GM13976 (cell line): ENCODE measurements around the gene TMEM237.
"Not testable (repeated sequence)": the region's sequence is repeated elsewhere in the genome, so short reads cannot be mapped to it uniquely, and the experiment has no call there.

ENCODE experiments used
- DNase-seq: peaks from one replicate; pipeline ENCODE4 v3.0.0; 2012; ENCODE audit warnings: low spot score
- in situ Hi-C: fragments of 300-500 bp; cut with MboI; formaldehyde crosslinking; loops from one replicate; pipeline ENCODE4 v1.12.0; 2022; ENCODE audit warnings: low sequenced_read_pairs, mixed read lengths, inconsistent platforms; ENCODE audit not compliant: unreplicated experiment
- TF ChIP-seq, protein P1 (sequence below): IDR thresholded peaks from 2 replicates; pipeline ENCODE4 v1.5.1; 2012; ENCODE audit warnings: borderline replicate concordance, mild to moderate bottlenecking; ENCODE audit not compliant: insufficient read depth; ENCODE audit errors: extremely low read depth, missing control alignments, control extremely low read depth

The TMEM237 gene

DNA sequence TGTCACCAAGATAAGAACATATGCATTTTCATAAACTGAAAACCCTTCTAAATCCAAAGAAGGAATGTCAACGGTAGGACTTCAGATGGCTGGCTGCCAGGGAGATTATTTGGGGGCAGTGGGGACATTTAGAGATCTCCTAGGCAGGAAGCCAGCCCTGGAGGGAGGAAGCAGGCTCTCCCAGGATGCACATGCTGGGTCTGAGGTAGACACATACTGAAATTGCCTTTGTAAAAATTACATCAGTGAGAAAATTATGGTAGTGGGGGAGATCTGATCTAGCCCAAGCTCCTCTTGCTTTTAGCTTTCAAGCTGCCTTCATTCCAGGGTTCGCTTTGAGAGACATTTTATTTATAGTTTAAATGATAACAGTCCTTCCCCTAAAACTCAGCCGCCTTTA, 31.0 kb upstream of the TMEM237 start:
- in situ Hi-C loops: no loop called here
- no peak for DNase-seq
- TF ChIP-seq, protein P1, sequence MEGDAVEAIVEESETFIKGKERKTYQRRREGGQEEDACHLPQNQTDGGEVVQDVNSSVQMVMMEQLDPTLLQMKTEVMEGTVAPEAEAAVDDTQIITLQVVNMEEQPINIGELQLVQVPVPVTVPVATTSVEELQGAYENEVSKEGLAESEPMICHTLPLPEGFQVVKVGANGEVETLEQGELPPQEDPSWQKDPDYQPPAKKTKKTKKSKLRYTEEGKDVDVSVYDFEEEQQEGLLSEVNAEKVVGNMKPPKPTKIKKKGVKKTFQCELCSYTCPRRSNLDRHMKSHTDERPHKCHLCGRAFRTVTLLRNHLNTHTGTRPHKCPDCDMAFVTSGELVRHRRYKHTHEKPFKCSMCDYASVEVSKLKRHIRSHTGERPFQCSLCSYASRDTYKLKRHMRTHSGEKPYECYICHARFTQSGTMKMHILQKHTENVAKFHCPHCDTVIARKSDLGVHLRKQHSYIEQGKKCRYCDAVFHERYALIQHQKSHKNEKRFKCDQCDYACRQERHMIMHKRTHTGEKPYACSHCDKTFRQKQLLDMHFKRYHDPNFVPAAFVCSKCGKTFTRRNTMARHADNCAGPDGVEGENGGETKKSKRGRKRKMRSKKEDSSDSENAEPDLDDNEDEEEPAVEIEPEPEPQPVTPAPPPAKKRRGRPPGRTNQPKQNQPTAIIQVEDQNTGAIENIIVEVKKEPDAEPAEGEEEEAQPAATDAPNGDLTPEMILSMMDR: no peak

DNA sequence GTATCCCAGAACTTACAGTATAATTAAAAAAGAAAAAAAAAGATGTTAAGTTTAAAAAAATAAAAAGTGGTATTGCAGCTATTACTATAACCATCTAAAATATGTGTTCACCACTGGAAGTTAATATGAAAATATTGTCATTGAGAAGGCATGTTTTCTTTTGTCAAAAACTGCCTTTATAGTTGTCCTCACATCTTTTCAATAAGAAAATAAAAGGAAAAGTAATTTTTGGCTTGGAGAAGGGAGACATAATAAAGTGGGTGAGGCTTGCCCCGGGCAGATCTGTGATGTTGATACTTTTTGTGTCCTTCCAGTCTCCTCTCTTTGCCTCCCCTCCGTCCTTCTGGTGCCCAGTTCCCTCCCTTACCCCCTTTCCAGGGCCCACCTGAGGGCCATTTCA, 30.2 kb upstream of the TMEM237 start:
- DNase-seq: no peak
- TF ChIP-seq, protein P1: no peak
- in situ Hi-C loops: no loop called here

DNA sequence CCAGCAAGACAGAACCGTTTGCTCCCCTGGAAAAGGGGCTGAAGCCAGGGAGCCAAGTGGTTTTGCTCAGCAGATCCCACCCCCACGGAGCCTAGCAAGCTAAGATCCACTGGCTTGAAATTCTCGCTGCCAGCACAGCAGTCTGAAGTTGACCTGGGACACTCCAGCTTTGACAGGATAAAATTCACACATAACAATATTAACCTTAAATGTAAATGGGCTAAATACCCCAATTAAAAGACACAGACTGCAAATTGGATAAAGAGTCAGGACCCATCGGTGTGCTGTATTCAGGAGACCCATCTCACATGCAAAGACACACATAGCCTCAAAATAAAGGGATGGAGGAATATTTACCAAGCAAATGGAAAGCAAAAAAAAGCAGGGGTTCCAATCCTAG, 27.9 kb upstream of the TMEM237 start:
- in situ Hi-C loops, DNase-seq: not testable (repeated sequence)

DNA sequence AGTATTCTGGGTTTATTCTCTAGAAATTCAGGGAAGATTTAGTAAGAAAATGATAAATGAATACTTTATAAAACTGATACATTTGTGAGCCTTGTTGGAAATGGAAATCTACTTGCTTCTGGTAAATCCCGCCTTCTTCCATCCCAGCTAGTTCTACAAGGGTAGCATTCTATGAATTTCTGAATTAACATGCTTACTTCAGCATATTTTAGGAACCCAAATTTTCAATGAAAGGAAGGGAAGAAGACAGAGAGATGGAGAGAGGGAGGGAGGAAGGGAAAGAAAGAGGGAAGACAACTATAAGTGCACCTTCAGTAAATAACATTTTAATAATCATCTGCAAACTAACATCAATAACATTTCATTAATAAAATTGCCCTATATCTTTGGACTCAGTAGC, 26.6 kb upstream of the TMEM237 start:
- TF ChIP-seq, protein P1: no peak
- no peak for DNase-seq
- in situ Hi-C loops: no loop called here

DNA sequence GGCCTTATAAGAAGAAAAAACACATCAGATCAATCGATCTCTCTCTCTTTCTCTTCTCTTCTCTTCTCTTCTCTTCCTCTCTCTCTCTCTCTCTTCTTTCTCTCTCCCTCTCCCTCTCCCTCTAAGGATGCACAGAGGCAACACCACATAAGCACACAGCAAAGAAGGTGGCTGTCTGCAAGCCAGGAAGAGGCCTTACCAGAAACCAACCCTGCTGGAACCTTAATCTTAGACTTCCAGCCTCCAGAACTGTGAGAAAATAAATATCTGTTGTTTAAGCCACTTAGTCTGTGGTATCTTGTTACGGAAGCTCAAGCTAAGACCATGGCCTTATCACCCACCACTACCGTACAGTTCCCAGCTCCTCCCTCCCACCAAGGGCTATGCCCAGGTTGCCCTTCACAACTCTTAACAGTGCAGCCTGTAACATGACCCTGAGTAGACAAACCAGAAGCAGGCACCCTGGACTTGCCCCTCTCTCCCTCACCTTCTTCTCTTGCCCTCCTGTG, 25.2 kb upstream of the TMEM237 start:
- TF ChIP-seq, protein P1: no peak
- no peak for DNase-seq
- in situ Hi-C loops: no loop called here

DNA sequence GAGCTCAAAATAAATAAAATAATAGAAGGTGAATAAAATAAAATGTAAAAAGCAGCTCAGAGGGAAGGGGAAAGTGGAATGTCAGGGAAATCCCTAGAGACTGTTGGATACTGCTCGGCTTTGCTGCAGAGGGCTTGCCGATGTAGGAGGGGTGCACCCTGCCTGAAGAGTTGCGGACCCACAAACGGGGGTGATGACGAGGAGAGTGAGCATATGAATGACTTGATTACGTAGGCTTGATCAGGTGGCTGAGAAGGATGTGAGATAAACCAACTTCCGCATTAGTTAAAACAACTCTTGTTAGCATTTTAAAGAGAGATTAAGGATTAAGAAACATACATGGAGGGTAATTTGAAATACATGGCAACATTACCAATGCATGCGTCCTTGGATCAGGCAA, 21.0 kb upstream of the TMEM237 start:
- TF ChIP-seq, protein P1: no peak
- in situ Hi-C loops: no loop called here
- DNase-seq: no peak

DNA sequence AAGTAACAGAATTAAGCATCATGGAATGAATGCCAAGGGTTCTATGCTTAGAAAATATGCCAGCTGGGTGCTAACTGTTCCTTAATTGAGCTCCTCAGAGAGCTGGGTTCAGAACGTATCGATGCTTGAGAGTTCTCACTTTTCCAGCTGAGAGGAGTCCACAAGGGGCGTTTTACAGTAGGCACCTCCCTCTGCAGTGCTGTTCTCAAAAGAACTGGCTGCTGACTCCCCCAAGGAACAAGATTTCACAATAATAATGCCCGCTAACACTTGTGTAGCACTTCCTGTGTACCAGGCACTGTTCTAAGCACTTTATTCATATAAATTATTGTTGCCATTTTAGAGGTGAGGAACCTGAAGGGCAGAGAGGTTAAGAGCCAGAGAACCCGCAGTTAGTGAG, 18.1 kb upstream of the TMEM237 start:
- TF ChIP-seq, protein P1: no peak
- no peak for DNase-seq
- in situ Hi-C loops: no loop called here
